Measurements from ENCODE around the gene PPP1R13B.
"Not testable (repeated sequence)": the region's sequence is repeated elsewhere in the genome, so short reads cannot be mapped to it uniquely, and the experiment has no call there.

The PPP1R13B gene

GRCh38 chr14:103695296-103696069 lies 151.9 kb downstream of the PPP1R13B start:
- ATAC-seq, result no peak

- ATAC-seq, result no peak
These were observed 152.8 kb downstream of the PPP1R13B start for GRCh38 chr14:103694572-103695026.

GRCh38 chr14:103693515-103693914 lies 153.9 kb downstream of the PPP1R13B start:
- no peak for ATAC-seq

GRCh38 chr14:103692871-103693270 lies 154.5 kb downstream of the PPP1R13B start:
- no peak for ATAC-seq

GRCh38 chr14:103692159-103692558 lies 155.2 kb downstream of the PPP1R13B start:
- ATAC-seq, result no peak

GRCh38 chr14:103691655-103692054 lies 155.7 kb downstream of the PPP1R13B start:
- not testable (repeated sequence) for ATAC-seq

- no peak for ATAC-seq
These were observed 157.0 kb downstream of the PPP1R13B start for GRCh38 chr14:103690332-103690731.

- no peak for ATAC-seq
These were observed 158.2 kb downstream of the PPP1R13B start for GRCh38 chr14:103688906-103689902.

GRCh38 chr14:103688441-103688840 lies 158.9 kb downstream of the PPP1R13B start:
- ATAC-seq, result no peak

- ATAC-seq, result no peak
These were observed 159.7 kb downstream of the PPP1R13B start for GRCh38 chr14:103687712-103688111.

GRCh38 chr14:103686831-103687485 lies 160.4 kb downstream of the PPP1R13B start:
- ATAC-seq, result no peak

GRCh38 chr14:103685276-103686211 lies 161.8 kb downstream of the PPP1R13B start:
- no peak for ATAC-seq

- no peak for ATAC-seq
These were observed 162.5 kb downstream of the PPP1R13B start for GRCh38 chr14:103684871-103685270.

- no peak for ATAC-seq
These were observed 162.9 kb downstream of the PPP1R13B start for GRCh38 chr14:103684471-103684870.
